SK-N-MC (cell line): ENCODE measurements around the gene SPIRE1.

ENCODE experiments used
- EZH2 ChIP-seq: fragments of 200-600 bp; sonication (generic); IDR thresholded peaks from one replicate; pipeline ENCODE4 v1.6.1; 2017; ENCODE audit warnings: antibody characterized with exemption
- POLR2AphosphoS5 ChIP-seq: IDR thresholded peaks from 2 replicates; pipeline ENCODE4 v1.6.1; 2012; ENCODE audit warnings: mild to moderate bottlenecking, low read depth, low read length, borderline replicate concordance

GRCh38 chr18:12406371-12407111 lies 251.4 kb downstream of the SPIRE1 start:
- TF ChIP-seq POLR2AphosphoS5 = no peak
- no peak for TF ChIP-seq EZH2
